Daoy (cell line): ENCODE measurements around the gene PINK1. TPM values are rescaled to one million over a fixed set of nuclear protein-coding genes. Genes with fewer than 3 reads are reported as not detected.

ENCODE experiments used
- total RNA-seq: library from RNA; depleted of rRNA; stranded (reverse); fragments of >200 nt; shearing (Covaris generic); gene quantifications from 2 replicates; pipeline ENCODE4 v1.2.3, GENCODE V29; 2014; rRNA removed

PINK1 gene
- total RNA-seq, 1 experiment from 2014 or later: 76.0 TPM

Other genes starting within 250 kb of the PINK1 start
- 2.2 and 5.4 TPM in 2 replicates for gene CAMK2N1, start 147.2 kb upstream of the PINK1 start, total RNA-seq
- gene MUL1, start 125.3 kb upstream of the PINK1 start, total RNA-seq: 44.8 and 52.6 TPM in 2 replicates
- gene FAM43B, start 80.9 kb upstream of the PINK1 start, total RNA-seq: 0.29 TPM in 1 of 2 replicates, not detected in the other
- gene CDA, start 44.4 kb upstream of the PINK1 start, total RNA-seq: 1.5 TPM in 1 of 2 replicates, not detected in the other
- gene DDOST, start 27.9 kb downstream of the PINK1 start, total RNA-seq: 239 and 311 TPM in 2 replicates
- gene KIF17, start 84.5 kb downstream of the PINK1 start, total RNA-seq: 0.06 TPM in 1 of 2 replicates, not detected in the other
- 1.3 and 2.2 TPM in 2 replicates for gene SH2D5, start 99.2 kb downstream of the PINK1 start, total RNA-seq
- gene HP1BP3, start 153.8 kb downstream of the PINK1 start, total RNA-seq: 143 and 153 TPM in 2 replicates